HepG2 (cell line): ENCODE data around the gene TRAF5. TPM values are rescaled to one million over a fixed set of nuclear protein-coding genes. Genes with fewer than 3 reads are reported as not detected.

Experiments used
- CHD4 ChIP-seq: fragments of 200-600 bp; sonication (generic); IDR thresholded peaks from 2 replicates; pipeline ENCODE4 v1.7.0; 2017; ENCODE audit warnings: mild to moderate bottlenecking, low read length, borderline replicate concordance
- ESRRA ChIP-seq: sonication (generic); formaldehyde crosslinking; IDR thresholded peaks from 2 replicates; pipeline ENCODE4 v1.5.1; 2020; ENCODE audit warnings: mild to moderate bottlenecking, low read depth, missing genetic modification reagents
- GTF3A ChIP-seq: sonication (generic); formaldehyde crosslinking; conservative IDR thresholded peaks from 2 replicates; pipeline ENCODE4 v1.4.0; 2020; ENCODE audit warnings: mild to moderate bottlenecking, missing genetic modification reagents
- IRX3 ChIP-seq: sonication (generic); formaldehyde crosslinking; IDR thresholded peaks from 2 replicates; pipeline ENCODE4 v1.8.1; 2023; ENCODE audit warnings: mild to moderate bottlenecking, low read depth, missing genetic modification reagents, borderline replicate concordance
- MXI1 ChIP-seq: IDR thresholded peaks from 3 replicates; pipeline ENCODE4 v1.6.1; 2012; ENCODE audit warnings: low read depth, low read length, inconsistent platforms, borderline replicate concordance
- NCOA5 ChIP-seq: sonication (generic); formaldehyde crosslinking; IDR thresholded peaks from 2 replicates; pipeline ENCODE4 v1.4.0; 2020; ENCODE audit warnings: missing genetic modification reagents
- PLRG1 ChIP-seq: fragments of 450-650 bp; conservative IDR thresholded peaks from 2 replicates; pipeline ENCODE4 v1.6.1; 2016
- SMAD3 ChIP-seq: sonication (generic); formaldehyde crosslinking; IDR thresholded peaks from 2 replicates; pipeline ENCODE4 v1.4.0; 2020; ENCODE audit warnings: missing genetic modification reagents
- STAT5B ChIP-seq: sonication (generic); formaldehyde crosslinking; IDR thresholded peaks from 2 replicates; pipeline ENCODE4 v1.4.0; 2020; ENCODE audit warnings: missing genetic modification reagents
- TERF1 ChIP-seq: sonication (generic); formaldehyde crosslinking; IDR thresholded peaks from 2 replicates; pipeline ENCODE4 v1.8.0; 2022; ENCODE audit warnings: mild to moderate bottlenecking, missing genetic modification reagents, moderate library complexity
- ZBED4 ChIP-seq: sonication (generic); formaldehyde crosslinking; IDR thresholded peaks from 2 replicates; pipeline ENCODE4 v1.4.0; 2020; ENCODE audit warnings: missing genetic modification reagents, borderline replicate concordance
- ZBTB43 ChIP-seq: sonication (generic); formaldehyde crosslinking; conservative IDR thresholded peaks from 2 replicates; pipeline ENCODE4 v1.4.0; 2020; ENCODE audit warnings: missing genetic modification reagents
- ZFP36 ChIP-seq: fragments of 150-350 bp; IDR thresholded peaks from 2 replicates; pipeline ENCODE4 v1.6.1; 2018; ENCODE audit warnings: borderline replicate concordance, low read length, low read depth; ENCODE audit not compliant: partially characterized antibody
- ZFP36L2 ChIP-seq: sonication (generic); formaldehyde crosslinking; IDR thresholded peaks from 2 replicates; pipeline ENCODE4 v1.4.0; 2020; ENCODE audit warnings: missing genetic modification reagents
- ZNF546 ChIP-seq: sonication (generic); formaldehyde crosslinking; conservative IDR thresholded peaks from 2 replicates; pipeline ENCODE4 v1.8.1; 2023; ENCODE audit warnings: mild to moderate bottlenecking, missing genetic modification reagents
- ZNF589 ChIP-seq: sonication (generic); formaldehyde crosslinking; conservative IDR thresholded peaks from 2 replicates; pipeline ENCODE4 v1.8.0; 2022; ENCODE audit warnings: mild to moderate bottlenecking, moderate library complexity, missing genetic modification reagents
- ZNF720 ChIP-seq: sonication (generic); formaldehyde crosslinking; IDR thresholded peaks from 2 replicates; pipeline ENCODE4 v1.4.0; 2020; ENCODE audit warnings: missing genetic modification reagents
- ZNF770 ChIP-seq: sonication (generic); formaldehyde crosslinking; IDR thresholded peaks from 2 replicates; pipeline ENCODE4 v1.5.0; 2020; ENCODE audit warnings: mild to moderate bottlenecking, missing genetic modification reagents
- polyA plus RNA-seq, 8 experiments: library from polyadenylated mRNA; depleted of rRNA in 3 of 8; stranded (reverse) in 7 of 8; unstranded in 1 of 8; fragments of >200 nt; fragmentation: Illumina TruSeq in 4 of 8; extraction: Trizol in 4 of 8; gene quantifications; 2 replicates each; pipeline versions ENCODE4 v1.2.1 to v1.2.3, GENCODE V29; 2011 to 2016; ENCODE audit warnings: low read depth in 4 of 8, missing spikeins in 1 of 8, mixed read lengths in 1 of 8; ENCODE audit not compliant: insufficient read depth in 1 of 8
- total RNA-seq, 5 experiments: library from RNA; depleted of rRNA; stranded (reverse); fragments of >200 nt; fragmentation: Illumina TruSeq; extraction: Trizol; gene quantifications; 2 replicates each; pipeline ENCODE4 v1.2.3, GENCODE V29; 2016; ENCODE audit warnings: low read depth in 1 of 5
- TF ChIP-seq, protein P1 (sequence below): sonication (generic); formaldehyde crosslinking; IDR thresholded peaks from 2 replicates; pipeline ENCODE4 v1.5.0; 2020; ENCODE audit warnings: missing genetic modification reagents

The TRAF5 gene
- total and polyA plus RNA-seq, 2 of the 13 experiments (the other 11 are each of a cell fraction or from before 2014, with no cell fraction given): 0.27 to 1.6 TPM

DNA sequence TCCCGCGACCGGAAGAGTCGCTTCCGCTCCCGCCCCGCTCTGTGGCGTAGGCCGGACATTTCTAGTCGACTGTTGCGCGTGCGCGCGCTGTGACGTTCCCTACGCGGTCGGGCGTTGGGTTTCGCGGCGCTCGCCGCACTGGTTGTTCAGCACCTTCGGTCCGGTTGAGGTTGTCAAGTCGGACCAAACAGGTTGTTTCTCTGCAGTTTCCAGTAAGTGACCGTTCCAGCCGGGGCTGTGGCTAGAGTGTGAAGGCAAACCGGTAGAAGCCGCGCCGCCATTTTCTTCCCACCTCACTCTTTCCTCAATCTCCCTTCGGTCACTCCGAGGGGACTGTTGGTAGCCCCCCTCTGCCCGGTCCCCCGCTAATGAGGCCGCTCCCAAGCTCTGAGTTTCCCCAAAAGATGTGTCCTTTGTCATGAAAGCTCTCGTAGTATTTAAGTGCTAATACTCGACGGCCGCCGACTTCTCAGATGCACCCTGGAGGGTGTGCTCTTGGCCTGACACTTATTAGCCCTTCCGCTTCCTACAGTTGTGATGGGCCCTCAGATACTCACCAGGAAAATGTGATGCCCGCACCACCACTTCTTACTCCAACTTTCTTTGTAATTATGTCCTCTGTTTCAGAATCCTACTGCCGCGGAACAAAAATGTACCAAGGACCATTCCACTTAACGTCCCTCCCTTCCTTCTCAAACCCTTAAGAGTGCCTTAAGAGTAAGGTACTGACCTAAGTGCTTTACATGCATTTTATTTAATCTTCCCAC, 56.3 kb downstream of the TRAF5 start (continued):
- no peak for TF ChIP-seq GTF3A (CRISPR knock-in tag)
- no peak for TF ChIP-seq ZNF770 (CRISPR knock-in tag)
- no peak for TF ChIP-seq PLRG1
- TF ChIP-seq ZNF720: no peak
- TF ChIP-seq ZNF546: peak; percentile 47; the same call in 1 of the 2 replicates
- TF ChIP-seq ZFP36L2: no peak
- TF ChIP-seq STAT5B (CRISPR knock-in tag): no peak
- 0 out of 2 replicates have a peak, but pooled peaks have one; percentile 65 for TF ChIP-seq IRX3
- TF ChIP-seq ZNF589 (CRISPR knock-in tag): no peak
- TF ChIP-seq MXI1: peak; percentile 44; the same call in 1 of the 3 replicates
- TF ChIP-seq, protein P1, sequence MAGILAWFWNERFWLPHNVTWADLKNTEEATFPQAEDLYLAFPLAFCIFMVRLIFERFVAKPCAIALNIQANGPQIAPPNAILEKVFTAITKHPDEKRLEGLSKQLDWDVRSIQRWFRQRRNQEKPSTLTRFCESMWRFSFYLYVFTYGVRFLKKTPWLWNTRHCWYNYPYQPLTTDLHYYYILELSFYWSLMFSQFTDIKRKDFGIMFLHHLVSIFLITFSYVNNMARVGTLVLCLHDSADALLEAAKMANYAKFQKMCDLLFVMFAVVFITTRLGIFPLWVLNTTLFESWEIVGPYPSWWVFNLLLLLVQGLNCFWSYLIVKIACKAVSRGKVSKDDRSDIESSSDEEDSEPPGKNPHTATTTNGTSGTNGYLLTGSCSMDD (CRISPR knock-in tag): no peak
- TF ChIP-seq ZBED4: no peak
- no peak for TF ChIP-seq NCOA5 (CRISPR knock-in tag)
- TF ChIP-seq CHD4: no peak
- TF ChIP-seq TERF1 (CRISPR knock-in tag): no peak
- TF ChIP-seq ZBTB43: no peak
- TF ChIP-seq SMAD3 (CRISPR knock-in tag): 0 out of 2 replicates have a peak, but pooled peaks have one; percentile 46
- peak; percentile 41; the same call in 1 of the 2 replicates for TF ChIP-seq ESRRA
- no peak for TF ChIP-seq ZFP36
